Epidermal melanocyte (primary cell): Measurements from ENCODE around the gene RNF150.
A peak's percentile ranks its signal among the peaks of the same experiment; 100 is the strongest.

Experiments used
- DNase-seq: peaks from one replicate; pipeline ENCODE4 v3.0.0; 2011; ENCODE audit warnings: low spot score; ENCODE audit not compliant: insufficient read length

RNF150 gene

GRCh38 chr4:140867356-140867755 lies 265.9 kb downstream of the RNF150 start:
- no peak for DNase-seq

GRCh38 chr4:140866492-140867005 lies 266.7 kb downstream of the RNF150 start:
- no peak for DNase-seq

GRCh38 chr4:140865253-140866217 lies 267.7 kb downstream of the RNF150 start:
- no peak for DNase-seq

GRCh38 chr4:140863197-140863596 lies 270.1 kb downstream of the RNF150 start:
- DNase-seq: no peak

GRCh38 chr4:140862177-140862442 lies 271.2 kb downstream of the RNF150 start:
- no peak for DNase-seq

GRCh38 chr4:140861359-140862176 lies 271.7 kb downstream of the RNF150 start:
- DNase-seq: peak; percentile 70

- no peak for DNase-seq
These were observed 274.4 kb downstream of the RNF150 start for GRCh38 chr4:140858897-140859296.

GRCh38 chr4:140857111-140857510 lies 276.2 kb downstream of the RNF150 start:
- no peak for DNase-seq

- no peak for DNase-seq
These were observed 276.6 kb downstream of the RNF150 start for GRCh38 chr4:140856621-140857062.

GRCh38 chr4:140854168-140854567 lies 279.1 kb downstream of the RNF150 start:
- DNase-seq: no peak

- DNase-seq: no peak
These were observed 281.5 kb downstream of the RNF150 start for GRCh38 chr4:140851804-140852203.

- DNase-seq: peak; percentile 46
These were observed 282.1 kb downstream of the RNF150 start for GRCh38 chr4:140851032-140851636.

- no peak for DNase-seq
These were observed 283.7 kb downstream of the RNF150 start for GRCh38 chr4:140849526-140849925.

- DNase-seq: no peak
These were observed 286.5 kb downstream of the RNF150 start for GRCh38 chr4:140846736-140847135.

GRCh38 chr4:140844061-140844460 lies 289.2 kb downstream of the RNF150 start:
- no peak for DNase-seq

GRCh38 chr4:140841186-140841585 lies 292.1 kb downstream of the RNF150 start:
- no peak for DNase-seq

GRCh38 chr4:140839888-140840790 lies 293.1 kb downstream of the RNF150 start:
- DNase-seq: no peak

GRCh38 chr4:140839406-140839805 lies 293.9 kb downstream of the RNF150 start:
- no peak for DNase-seq

- no peak for DNase-seq
These were observed 295.5 kb downstream of the RNF150 start for GRCh38 chr4:140837736-140838135.

GRCh38 chr4:140834839-140835495 lies 298.3 kb downstream of the RNF150 start:
- DNase-seq: no peak
